Ishikawa (cell line): ENCODE measurements around the gene BTBD2.
A peak's percentile ranks its signal among the peaks of the same experiment; 100 is the strongest.

Experiments used
- CEBPB ChIP-seq: IDR thresholded peaks from 2 replicates; pipeline ENCODE4 v1.6.1; 2012
- CREB1 ChIP-seq: IDR thresholded peaks from 2 replicates; pipeline ENCODE4 v1.6.1; 2012; ENCODE audit warnings: low read depth
- EGR1 ChIP-seq: IDR thresholded peaks from 2 replicates; pipeline ENCODE4 v1.6.1; 2012
- EP300 ChIP-seq: IDR thresholded peaks from 2 replicates; pipeline ENCODE4 v1.6.1; 2012; ENCODE audit warnings: borderline replicate concordance
- FOXM1 ChIP-seq: IDR thresholded peaks from 2 replicates; pipeline ENCODE4 v1.6.1; 2012; ENCODE audit warnings: low read depth, borderline replicate concordance
- NFIC ChIP-seq: IDR thresholded peaks from 2 replicates; pipeline ENCODE4 v1.6.1; 2012
- RAD21 ChIP-seq: IDR thresholded peaks from 2 replicates; pipeline ENCODE4 v1.6.1; 2012; ENCODE audit warnings: low read depth
- TAF1 ChIP-seq: IDR thresholded peaks from 2 replicates; pipeline ENCODE4 v1.6.1; 2012; ENCODE audit warnings: low read depth, mild to moderate bottlenecking
- TCF12 ChIP-seq: IDR thresholded peaks from 2 replicates; pipeline ENCODE4 v1.6.1; 2012; ENCODE audit warnings: low read depth
- TEAD4 ChIP-seq: IDR thresholded peaks from 2 replicates; pipeline ENCODE4 v1.6.1; 2012
- YY1 ChIP-seq: IDR thresholded peaks from 2 replicates; pipeline ENCODE4 v1.6.1; 2012; ENCODE audit warnings: low read depth
- ZBTB7A ChIP-seq: IDR thresholded peaks from 2 replicates; pipeline ENCODE4 v1.6.1; 2012; ENCODE audit warnings: low read depth
- TF ChIP-seq, protein P1 (sequence below): IDR thresholded peaks from 2 replicates; pipeline ENCODE4 v1.6.1; 2012; ENCODE audit warnings: low read depth, mild to moderate bottlenecking
- TF ChIP-seq, protein P2 (sequence below): IDR thresholded peaks from 2 replicates; pipeline ENCODE4 v1.6.1; 2012
- TF ChIP-seq, protein P3 (sequence below): IDR thresholded peaks from 2 replicates; pipeline ENCODE4 v1.6.1; 2012

BTBD2 gene

DNA sequence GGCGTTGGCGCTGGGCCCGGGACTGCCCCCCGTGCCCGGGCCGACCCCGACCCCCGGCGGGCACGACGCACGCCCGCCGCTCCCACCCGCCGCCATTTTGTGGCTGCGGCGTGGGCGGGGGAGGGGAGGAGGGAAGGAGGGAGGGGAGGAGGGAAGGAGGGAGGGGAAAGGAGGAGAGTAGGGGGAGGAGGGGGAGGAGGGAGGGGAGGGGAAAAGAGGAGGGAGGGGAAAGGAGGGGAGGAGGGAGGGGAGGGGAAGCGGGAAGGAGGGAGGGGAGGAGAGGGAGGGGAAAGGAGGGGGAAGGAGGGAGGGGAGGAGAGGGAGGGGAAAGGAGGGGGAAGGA, at the start of gene BTBD2:
TSS of gene BTBD2 (minus strand) at position 107 of the 343 bp plus-strand sequence. CDS start at position 96, 11 bp downstream.
- TF ChIP-seq CEBPB, result no peak
- TF ChIP-seq TCF12, result no peak
- peak; percentile 52; the same call in 1 of the 2 replicates for TF ChIP-seq TAF1
- TF ChIP-seq YY1, result peak; percentile 90
- TF ChIP-seq RAD21, result no peak
- TF ChIP-seq, protein P1, sequence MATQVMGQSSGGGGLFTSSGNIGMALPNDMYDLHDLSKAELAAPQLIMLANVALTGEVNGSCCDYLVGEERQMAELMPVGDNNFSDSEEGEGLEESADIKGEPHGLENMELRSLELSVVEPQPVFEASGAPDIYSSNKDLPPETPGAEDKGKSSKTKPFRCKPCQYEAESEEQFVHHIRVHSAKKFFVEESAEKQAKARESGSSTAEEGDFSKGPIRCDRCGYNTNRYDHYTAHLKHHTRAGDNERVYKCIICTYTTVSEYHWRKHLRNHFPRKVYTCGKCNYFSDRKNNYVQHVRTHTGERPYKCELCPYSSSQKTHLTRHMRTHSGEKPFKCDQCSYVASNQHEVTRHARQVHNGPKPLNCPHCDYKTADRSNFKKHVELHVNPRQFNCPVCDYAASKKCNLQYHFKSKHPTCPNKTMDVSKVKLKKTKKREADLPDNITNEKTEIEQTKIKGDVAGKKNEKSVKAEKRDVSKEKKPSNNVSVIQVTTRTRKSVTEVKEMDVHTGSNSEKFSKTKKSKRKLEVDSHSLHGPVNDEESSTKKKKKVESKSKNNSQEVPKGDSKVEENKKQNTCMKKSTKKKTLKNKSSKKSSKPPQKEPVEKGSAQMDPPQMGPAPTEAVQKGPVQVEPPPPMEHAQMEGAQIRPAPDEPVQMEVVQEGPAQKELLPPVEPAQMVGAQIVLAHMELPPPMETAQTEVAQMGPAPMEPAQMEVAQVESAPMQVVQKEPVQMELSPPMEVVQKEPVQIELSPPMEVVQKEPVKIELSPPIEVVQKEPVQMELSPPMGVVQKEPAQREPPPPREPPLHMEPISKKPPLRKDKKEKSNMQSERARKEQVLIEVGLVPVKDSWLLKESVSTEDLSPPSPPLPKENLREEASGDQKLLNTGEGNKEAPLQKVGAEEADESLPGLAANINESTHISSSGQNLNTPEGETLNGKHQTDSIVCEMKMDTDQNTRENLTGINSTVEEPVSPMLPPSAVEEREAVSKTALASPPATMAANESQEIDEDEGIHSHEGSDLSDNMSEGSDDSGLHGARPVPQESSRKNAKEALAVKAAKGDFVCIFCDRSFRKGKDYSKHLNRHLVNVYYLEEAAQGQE, result no peak
- TF ChIP-seq EGR1, result peak; percentile 74
- no peak for TF ChIP-seq TEAD4
- TF ChIP-seq ZBTB7A, result no peak
- TF ChIP-seq, protein P2, sequence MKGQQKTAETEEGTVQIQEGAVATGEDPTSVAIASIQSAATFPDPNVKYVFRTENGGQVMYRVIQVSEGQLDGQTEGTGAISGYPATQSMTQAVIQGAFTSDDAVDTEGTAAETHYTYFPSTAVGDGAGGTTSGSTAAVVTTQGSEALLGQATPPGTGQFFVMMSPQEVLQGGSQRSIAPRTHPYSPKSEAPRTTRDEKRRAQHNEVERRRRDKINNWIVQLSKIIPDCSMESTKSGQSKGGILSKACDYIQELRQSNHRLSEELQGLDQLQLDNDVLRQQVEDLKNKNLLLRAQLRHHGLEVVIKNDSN, result no peak

DNA sequence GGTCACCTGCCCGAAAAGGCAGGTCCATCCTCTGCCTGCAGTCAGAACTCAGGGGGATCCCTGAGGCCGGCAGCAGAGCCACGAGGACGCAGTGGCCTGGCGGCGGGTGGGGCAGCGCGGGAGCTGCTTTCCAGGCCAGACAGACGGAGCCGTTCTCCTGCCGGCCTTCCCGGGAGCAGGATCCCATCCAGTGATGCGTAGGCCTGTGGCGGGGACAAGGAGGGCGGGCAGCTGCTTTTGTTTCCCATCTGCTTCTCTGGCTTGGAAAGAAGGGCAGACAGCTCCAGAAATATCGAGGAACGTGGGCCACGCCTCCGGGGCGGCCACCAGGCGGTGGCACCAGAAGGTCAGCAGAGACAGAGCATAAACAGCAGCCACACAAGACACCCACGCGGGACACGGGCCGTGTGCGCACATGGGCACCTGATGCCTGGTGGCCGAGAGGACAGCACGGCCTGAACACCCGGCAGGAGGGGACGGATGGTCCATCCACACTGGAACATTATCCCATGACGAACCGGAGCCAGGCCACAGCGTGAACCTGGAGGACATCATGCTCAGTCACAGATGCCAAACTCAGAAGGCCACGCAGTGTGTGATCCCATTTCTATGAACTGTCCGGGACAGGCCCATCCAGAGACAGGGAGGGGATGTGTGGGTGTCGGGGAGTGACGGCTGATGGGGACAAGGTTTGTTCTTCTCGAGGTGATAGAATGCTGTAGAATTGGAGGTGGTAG, 49.4 kb upstream of the BTBD2 start:
- no peak for TF ChIP-seq YY1
- no peak for TF ChIP-seq RAD21
- TF ChIP-seq TCF12, result no peak
- TF ChIP-seq EP300, result no peak
- no peak for TF ChIP-seq FOXM1
- no peak for TF ChIP-seq CREB1
- no peak for TF ChIP-seq TEAD4
- TF ChIP-seq TAF1, result no peak
- TF ChIP-seq EGR1, result no peak
- no peak for TF ChIP-seq ZBTB7A
- TF ChIP-seq, protein P3, sequence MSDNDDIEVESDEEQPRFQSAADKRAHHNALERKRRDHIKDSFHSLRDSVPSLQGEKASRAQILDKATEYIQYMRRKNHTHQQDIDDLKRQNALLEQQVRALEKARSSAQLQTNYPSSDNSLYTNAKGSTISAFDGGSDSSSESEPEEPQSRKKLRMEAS, result no peak
- TF ChIP-seq, protein P2, result no peak
- no peak for TF ChIP-seq CEBPB

DNA sequence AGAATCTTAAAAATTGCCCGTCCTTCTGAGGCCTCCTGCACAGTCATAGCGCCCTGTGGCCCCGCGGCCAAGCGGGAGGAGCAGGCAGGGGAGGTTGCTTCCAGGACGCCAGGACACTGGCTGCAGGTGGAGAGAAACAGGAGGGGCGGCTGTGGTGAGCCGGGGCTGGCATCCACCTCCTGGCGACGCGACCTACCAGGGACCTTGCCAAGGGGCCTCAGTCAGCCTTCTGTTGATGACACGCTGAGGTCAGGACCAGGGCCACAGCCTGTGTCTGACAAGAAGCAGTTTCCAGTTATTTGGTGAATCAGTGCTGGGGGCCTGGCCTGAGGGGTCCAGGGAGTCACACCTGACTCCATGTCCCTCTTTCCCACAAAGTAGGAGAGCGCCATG, 48.9 kb upstream of the BTBD2 start:
- TF ChIP-seq EGR1 (no peak), ZBTB7A (no peak), TEAD4 (no peak), EP300 (no peak), CEBPB (no peak), CREB1 (no peak), NFIC (no peak), FOXM1 (no peak), YY1 (no peak), TCF12 (no peak), TAF1 (no peak), RAD21 (no peak)
- TF ChIP-seq, protein P3, result no peak
- TF ChIP-seq, protein P2, result no peak
- TF ChIP-seq, protein P1, result no peak

DNA sequence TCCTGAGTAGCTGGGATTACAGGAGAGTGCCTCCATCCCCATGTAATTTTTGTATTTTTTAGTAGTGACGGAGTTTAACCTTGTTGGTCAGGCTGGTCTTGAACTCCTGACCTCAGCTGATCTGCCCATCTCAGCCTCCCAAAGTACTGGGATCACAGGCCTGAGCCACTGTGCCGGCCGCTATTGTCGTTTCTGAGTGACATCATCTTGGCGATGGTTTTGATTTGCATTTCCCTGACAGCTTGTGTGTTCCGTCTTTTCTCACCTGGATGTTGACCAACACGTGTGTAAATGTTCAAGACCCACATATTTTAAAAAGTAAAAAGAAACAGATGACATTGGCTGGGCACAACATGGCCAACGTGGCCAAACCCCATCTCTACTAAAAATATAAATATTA, 48.3 kb upstream of the BTBD2 start:
- TF ChIP-seq CREB1 (no peak), FOXM1 (no peak), CEBPB (no peak), TEAD4 (no peak), NFIC (no peak), TAF1 (no peak), EP300 (no peak), ZBTB7A (no peak), EGR1 (no peak)
- TF ChIP-seq, protein P1, result no peak
- TF ChIP-seq, protein P3, result no peak
